ENCODE measurements around the gene FAM163B.
"Not testable (repeated sequence)": the region's sequence is repeated elsewhere in the genome, so short reads cannot be mapped to it uniquely, and the experiment has no call there.

Gene FAM163B

GRCh38 chr9:133569891-133570690 lies 39.1 kb downstream of the FAM163B start:
- DNase-seq (ENCODE audit: low read depth in 2 of 2): no peak

- DNase-seq (ENCODE audit: low read depth in 2 of 2): no peak
Measured at GRCh38 chr9:133569121-133569785, 39.9 kb downstream of the FAM163B start.

DNA sequence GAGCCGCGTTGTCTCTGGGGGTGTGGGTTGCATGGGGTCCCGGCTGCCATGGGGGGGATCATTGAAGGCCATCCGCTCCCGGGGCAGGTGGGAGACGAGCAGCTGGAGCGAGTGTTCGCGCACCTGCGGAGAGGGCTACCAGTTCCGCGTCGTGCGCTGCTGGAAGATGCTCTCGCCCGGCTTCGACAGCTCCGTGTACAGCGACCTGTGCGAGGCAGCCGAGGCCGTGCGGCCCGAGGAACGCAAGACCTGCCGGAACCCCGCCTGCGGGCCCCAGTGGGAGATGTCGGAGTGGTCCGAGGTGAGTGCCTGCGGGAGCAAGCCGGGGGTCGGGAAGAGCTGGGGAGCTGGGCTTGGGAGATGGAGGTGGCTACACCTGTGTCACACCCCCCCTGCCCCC lies 41.0 kb downstream of the FAM163B start:
- no peak for DNase-seq (ENCODE audit: low read depth in 2 of 2)

DNA sequence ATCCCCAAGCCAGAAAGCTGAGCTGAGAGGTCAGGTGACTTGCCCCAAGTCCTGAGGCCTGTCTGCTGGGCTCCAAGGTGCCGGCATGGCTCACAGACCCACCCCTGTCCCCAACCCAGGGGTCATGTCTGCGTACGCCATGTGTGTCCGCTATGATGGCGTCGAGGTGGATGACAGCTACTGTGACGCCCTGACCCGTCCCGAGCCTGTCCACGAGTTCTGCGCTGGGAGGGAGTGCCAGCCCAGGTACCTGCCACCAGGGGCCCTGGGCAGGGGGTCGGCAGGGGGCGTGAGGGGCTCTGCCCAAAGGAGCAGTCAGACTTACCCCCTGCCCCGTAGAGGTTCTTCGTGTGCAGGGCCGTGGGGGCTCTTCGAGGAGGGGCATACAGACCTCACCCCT lies 42.4 kb downstream of the FAM163B start:
- DNase-seq (ENCODE audit: low read depth in 2 of 2): no peak

DNA sequence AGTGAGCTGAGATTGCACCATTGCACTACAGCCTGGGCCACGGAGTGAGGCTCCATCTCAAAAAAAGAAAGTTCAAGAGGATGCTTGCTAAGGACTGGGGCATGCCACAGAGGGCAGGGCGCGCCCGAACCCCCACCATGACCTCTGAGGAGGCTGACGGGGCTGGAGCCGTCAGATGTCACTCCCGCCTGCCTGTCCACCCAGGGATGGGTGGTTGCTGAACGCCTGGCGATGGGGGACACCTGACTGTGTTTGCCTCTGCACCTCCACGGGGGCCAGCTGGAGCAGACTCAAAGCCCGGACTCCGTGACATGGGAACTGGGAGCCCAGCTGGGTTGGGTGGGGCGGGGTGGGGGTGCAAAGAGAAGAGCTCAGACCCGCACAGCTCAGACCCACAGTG lies 42.8 kb downstream of the FAM163B start:
- DNase-seq (ENCODE audit: low read depth in 2 of 2): no peak

GRCh38 chr9:133564451-133565116 lies 44.6 kb downstream of the FAM163B start:
- DNase-seq (ENCODE audit: low read depth in 2 of 2): no peak

- not testable (repeated sequence) for DNase-seq (ENCODE audit: low read depth in 2 of 2)
Measured at GRCh38 chr9:133563814-133564213, 45.4 kb downstream of the FAM163B start.

DNA sequence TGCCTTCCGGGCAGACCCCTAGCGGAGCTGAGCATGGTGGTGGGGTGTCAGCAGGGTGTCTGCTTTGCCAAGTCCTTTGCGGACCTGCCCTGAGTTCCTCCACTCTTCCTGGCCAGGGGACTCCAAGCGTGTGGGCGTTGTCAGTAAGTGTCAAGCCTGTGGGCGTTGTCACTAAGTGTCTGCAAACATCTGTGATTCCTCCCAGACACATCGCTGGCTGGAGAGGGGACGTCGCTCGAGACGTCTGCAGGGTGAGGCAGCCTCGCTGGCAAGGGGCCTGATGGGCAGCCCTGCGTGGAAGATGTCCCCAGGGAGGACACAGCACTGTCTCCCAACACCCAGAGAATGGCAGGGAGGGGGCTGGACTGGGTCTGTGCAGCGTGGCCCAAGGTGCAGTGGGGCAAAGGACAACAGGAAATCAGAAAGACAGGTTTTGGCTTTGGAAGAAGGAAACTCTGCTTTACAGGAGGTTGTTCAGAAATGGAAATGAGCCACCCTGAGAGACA lies 45.8 kb downstream of the FAM163B start:
- no peak for DNase-seq (ENCODE audit: low read depth in 2 of 2)

GRCh38 chr9:133562611-133563290 lies 46.4 kb downstream of the FAM163B start:
- DNase-seq (ENCODE audit: low read depth in 2 of 2): no peak

- no peak for DNase-seq (ENCODE audit: low read depth in 2 of 2)
Measured at GRCh38 chr9:133561976-133562554, 47.1 kb downstream of the FAM163B start.

- no peak for DNase-seq (ENCODE audit: low read depth in 2 of 2)
Measured at GRCh38 chr9:133560944-133561343, 48.2 kb downstream of the FAM163B start.

GRCh38 chr9:133560311-133560710 lies 48.9 kb downstream of the FAM163B start:
- DNase-seq (ENCODE audit: low read depth in 2 of 2): no peak

DNA sequence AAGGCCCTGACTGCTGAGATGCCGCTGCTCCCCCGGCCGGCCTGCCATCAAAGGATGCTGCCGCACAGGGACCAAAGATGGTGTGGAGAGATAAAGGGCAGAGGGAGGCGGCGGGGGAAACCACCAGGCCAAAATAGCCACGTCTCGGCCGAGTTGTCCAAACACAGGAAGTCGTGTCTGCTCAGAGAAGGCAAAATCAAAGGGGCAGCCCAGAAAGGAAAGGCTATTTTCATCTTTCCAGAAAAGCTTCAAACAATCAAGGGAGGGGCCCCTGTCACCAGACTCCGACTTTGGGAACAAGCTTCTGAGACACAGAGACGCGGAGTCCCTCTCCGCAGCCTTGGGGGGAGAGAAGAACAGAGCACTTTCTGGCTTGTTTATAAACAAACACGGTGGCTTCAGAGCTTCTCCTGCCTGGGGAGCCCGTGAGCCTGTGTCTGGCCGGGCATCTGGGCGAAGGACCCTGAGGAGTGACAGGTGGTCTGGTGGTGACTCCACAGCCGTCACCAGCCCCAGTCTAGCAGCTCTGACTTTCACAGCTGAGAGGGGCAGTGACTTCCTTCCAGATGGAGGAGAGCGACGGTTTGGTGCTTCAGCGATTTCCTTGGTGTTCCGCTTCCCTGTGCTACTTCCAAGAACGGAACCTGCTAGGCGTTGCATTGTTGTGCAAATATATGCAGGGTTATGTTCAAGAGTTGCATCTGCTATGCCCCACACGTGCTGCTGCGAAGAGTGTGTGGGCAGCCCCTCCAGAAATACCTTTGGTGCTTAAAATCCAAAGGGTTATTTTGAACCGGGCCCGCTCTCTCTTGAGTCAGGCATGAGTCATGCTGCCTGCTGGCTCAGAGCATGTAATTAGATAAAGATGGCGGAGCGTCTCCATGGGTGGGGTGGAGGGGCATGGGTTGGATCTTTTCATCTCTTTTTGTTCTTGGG lies 50.7 kb downstream of the FAM163B start:
- DNase-seq (ENCODE audit: low read depth in 2 of 2): peak in 1 of 2 donors; percentile 20

DNA sequence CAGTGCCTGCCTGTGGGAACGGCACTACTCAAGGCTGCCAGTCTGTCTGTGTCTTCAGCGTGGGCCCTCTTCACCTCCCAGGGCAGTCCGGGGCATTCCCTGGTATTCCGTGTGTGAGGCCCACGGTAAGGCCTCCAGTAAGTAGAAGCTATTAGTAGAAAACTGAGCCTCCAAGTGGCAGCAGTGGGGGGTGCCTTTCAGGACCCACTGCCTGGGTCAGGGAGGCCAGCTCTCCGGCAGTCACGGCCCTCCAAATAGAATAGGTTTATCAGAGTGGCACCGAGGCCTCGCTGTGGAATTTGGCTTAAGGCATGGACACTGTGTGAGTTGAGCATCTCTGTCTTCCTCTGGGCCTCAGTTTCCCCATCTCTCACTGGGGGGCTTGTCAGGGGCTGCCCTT lies 51.6 kb downstream of the FAM163B start:
- no peak for DNase-seq (ENCODE audit: low read depth in 2 of 2)

DNA sequence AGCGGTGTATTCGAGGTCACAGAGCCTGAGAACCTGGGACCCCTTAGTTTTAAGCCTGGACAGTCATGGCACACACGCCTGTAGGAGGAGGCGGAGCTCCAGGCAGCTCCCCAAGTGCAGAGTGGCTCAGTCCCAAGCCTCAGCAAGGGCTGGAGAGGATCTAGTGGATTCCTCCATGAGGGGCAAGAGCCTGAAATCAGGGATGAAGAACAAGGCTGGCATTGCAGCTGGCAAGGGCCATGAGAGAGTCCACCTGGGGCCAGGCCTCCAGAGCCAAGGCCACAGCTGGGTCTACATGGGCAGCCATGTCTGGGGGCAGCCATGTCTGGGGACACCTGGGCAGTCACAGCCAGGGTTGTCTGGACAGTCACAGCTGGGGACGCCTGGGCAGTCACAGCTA lies 52.8 kb downstream of the FAM163B start:
- no peak for DNase-seq (ENCODE audit: low read depth in 2 of 2)

- DNase-seq (ENCODE audit: low read depth in 2 of 2): no peak
Measured at GRCh38 chr9:133554729-133555128, 54.5 kb downstream of the FAM163B start.

- DNase-seq (ENCODE audit: low read depth in 2 of 2): no peak
Measured at GRCh38 chr9:133553973-133554713, 55.0 kb downstream of the FAM163B start.

DNA sequence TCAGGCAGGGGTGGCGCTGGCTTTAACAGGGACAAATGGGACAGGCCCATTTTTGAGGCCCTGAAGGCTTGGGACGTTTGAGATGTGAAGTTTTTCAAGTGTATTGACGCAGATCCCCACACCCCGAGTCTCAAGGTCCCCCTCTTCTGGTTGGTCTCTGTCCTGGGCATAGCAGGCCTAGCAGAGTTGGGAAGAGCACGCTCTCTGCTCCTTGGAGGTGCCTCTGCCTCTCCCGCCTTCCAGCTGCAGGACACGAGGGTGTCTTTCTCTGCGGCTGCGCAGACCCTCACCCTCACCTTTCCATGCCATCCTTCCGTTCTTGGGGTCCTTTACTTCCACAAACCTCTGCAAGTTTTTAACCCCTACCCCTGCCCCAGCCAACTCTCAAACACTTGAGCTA lies 56.1 kb downstream of the FAM163B start:
- no peak for DNase-seq (ENCODE audit: low read depth in 2 of 2)

GRCh38 chr9:133552236-133552635 lies 57.0 kb downstream of the FAM163B start:
- no peak for DNase-seq (ENCODE audit: low read depth in 2 of 2)

- DNase-seq (ENCODE audit: low read depth in 2 of 2): no peak
Measured at GRCh38 chr9:133551446-133551845, 57.7 kb downstream of the FAM163B start.
